Pancreas (tissue), 10 donors: ENCODE measurements around the gene RAB3D. TPM values are rescaled to one million over a fixed set of nuclear protein-coding genes. Genes with fewer than 3 reads are reported as not detected.
"Not testable (repeated sequence)": the region's sequence is repeated elsewhere in the genome, so short reads cannot be mapped to it uniquely, and the experiment has no call there.

Source experiments
- ATAC-seq, 4 donors: fragments of 200-7000 bp; cut with Tn5 transposase; one replicate each; pipeline versions ENCODE4 v1.8.0 to v1.9.1; 2020; ENCODE audit warnings: mild to moderate bottlenecking in 4 of 4, moderate library complexity in 4 of 4
- DNase-seq, 6 donors: peaks; one replicate each; pipeline ENCODE4 v3.0.0-alpha.2; 2020
- FAIRE-seq: peaks from 2 replicates; lab custom pipeline; 2012; peaks lifted over from hg19 to GRCh38; lab: Jason Lieb, UNC
- H3K27ac ChIP-seq, 4 donors: fragments of 200-600 bp; sonication (generic); 1 replicate in 3 of 4; 2 replicates in 1 of 4; pipeline versions ENCODE4 v1.5.0 to v1.8.0; 2020
- H3K27me3 ChIP-seq, 4 donors: fragments of 200-600 bp; one replicate each; pipeline ENCODE4 v1.8.0; 2021
- H3K36me3 ChIP-seq, 3 donors: fragments of 200-600 bp; sonication (generic) in 1 of 3; one replicate each; pipeline versions ENCODE4 v1.5.0 to v1.8.0; 2020 to 2021
- H3K4me1 ChIP-seq, 3 donors: fragments of 200-600 bp; one replicate each; pipeline ENCODE4 v1.8.0; 2021
- H3K4me3 ChIP-seq, 4 donors: fragments of 200-600 bp; sonication (generic) in 2 of 4; one replicate each; pipeline versions ENCODE4 v1.5.0 to v1.8.0; 2020 to 2021
- H3K9me3 ChIP-seq, 4 donors: fragments of 200-600 bp; one replicate each; pipeline ENCODE4 v1.8.0; 2021
- WGBS, 2 donors: extraction: QIAGEN DNeasy Blood & Tissue Kit; methylation state at CpG; one replicate each; pipeline ENCODE4 v1.1.7; 2013; 5-methylcytosine and 5-hydroxymethylcytosine counted together
- intact Hi-C, 3 donors: fragments of 100-400 bp; cut with DNase I; formaldehyde crosslinking; loops; one replicate each; pipeline versions ENCODE4 v1.11.1 to v1.14.2; 2022
- polyA plus RNA-seq, 2 donors: library from polyadenylated mRNA; stranded (reverse); fragments of 200-250 nt; gene quantifications; one replicate each; pipeline ENCODE4 v1.2.3, GENCODE V29; 2013
- total RNA-seq, 6 donors: library from RNA; stranded (reverse); fragmentation: NEBNext Ultra II Directional in 4 of 6; extraction: Animal tissue kit (Norgen Biotek cat#: 25700) in 4 of 6; gene quantifications; one replicate each; pipeline versions ENCODE4 v1.2.1 to v1.2.4, GENCODE V29; 2021 to 2023
- TF ChIP-seq, protein P1 (sequence below), 4 donors: fragments of 200-600 bp; sonication (generic) in 3 of 4; IDR thresholded peaks; one replicate each; pipeline versions ENCODE4 v1.5.0 to v1.8.0; 2021; ENCODE audit warnings: antibody characterized with exemption in 4 of 4
- donor health status: healthy with polysubstance abuse.
- donor health status: DM: no; HTN: no; CAD: no; lungs with moderate emphysema.
- donor health status: DM: no; HTN: no; CAD: no.
- donor health status: control.
- donor health status: control.
- donor health status: Bipolar disorder and iron deficiency.
- donor health status: DM: yes; HTN: yes; CAD: no.
- donor health status: DM: no; HTN: no; CAD: no.
- donor health status: DM: no; HTN: no; CAD: no.
- donor health status: DM: yes; HTN: yes; CAD: no.

Gene RAB3D
- total and polyA plus RNA-seq, 8 donors: 11.0 to 134 (median 92.3) TPM

DNA sequence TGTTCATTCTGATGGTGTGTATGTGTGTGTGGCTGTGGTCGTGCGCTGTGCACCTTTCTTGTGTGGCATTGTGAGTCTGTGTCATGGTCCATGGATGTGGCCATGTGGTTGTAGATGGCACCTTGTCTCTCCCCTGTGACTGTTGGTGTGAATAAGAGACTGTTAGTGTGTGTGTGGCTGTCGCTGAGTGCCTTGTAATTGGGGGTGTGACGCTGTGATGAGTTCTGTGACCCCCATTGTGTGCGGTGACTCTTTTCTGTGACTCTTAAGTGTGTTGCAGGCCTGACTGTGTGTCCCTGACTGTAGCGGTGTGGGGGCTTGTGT is 16.6 kb upstream of the RAB3D start:
- intact Hi-C loops: no loop called here
- TF ChIP-seq, protein P1, sequence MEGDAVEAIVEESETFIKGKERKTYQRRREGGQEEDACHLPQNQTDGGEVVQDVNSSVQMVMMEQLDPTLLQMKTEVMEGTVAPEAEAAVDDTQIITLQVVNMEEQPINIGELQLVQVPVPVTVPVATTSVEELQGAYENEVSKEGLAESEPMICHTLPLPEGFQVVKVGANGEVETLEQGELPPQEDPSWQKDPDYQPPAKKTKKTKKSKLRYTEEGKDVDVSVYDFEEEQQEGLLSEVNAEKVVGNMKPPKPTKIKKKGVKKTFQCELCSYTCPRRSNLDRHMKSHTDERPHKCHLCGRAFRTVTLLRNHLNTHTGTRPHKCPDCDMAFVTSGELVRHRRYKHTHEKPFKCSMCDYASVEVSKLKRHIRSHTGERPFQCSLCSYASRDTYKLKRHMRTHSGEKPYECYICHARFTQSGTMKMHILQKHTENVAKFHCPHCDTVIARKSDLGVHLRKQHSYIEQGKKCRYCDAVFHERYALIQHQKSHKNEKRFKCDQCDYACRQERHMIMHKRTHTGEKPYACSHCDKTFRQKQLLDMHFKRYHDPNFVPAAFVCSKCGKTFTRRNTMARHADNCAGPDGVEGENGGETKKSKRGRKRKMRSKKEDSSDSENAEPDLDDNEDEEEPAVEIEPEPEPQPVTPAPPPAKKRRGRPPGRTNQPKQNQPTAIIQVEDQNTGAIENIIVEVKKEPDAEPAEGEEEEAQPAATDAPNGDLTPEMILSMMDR (IDR thresholded peaks at IDR 0.05): no peak
- Histone ChIP-seq H3K27me3 (no peaks in the 10 kb centered on the region), H3K4me1 (peaks cover 0 to 4% (median 0%) of the 10 kb centered on the region in 3 donors), H3K9me3 (no peaks in the 10 kb centered on the region), H3K36me3 (no peaks in the 10 kb centered on the region), H3K27ac (no peak overlapping the region), H3K4me3 (peak overlapping the region in 3 of 4 donors; percentile 15 to 64 (median 42))
- 85 to 86% methylated on average over 6 of the region's 6 CpGs for WGBS, 2 donors
- DNase-seq: no peak
- FAIRE-seq: no peak
- peak in 1 of 4 donors; percentile 3 for ATAC-seq

GRCh38 chr19:11355160-11356073 is 16.0 kb upstream of the RAB3D start, which contains the start of gene PLPPR2:
PLPPR2 (plus strand) TSS chr19:11355432; CDS start chr19:11357674, 2,242 bp downstream.
- DNase-seq (peak; percentile 88 to 98 (median 95)), ATAC-seq (peak; percentile 97 to 98 (median 98)), FAIRE-seq (no peak)
- peak within 1 kb of the TSS; percentile 15 to 64 (median 38) for H3K4me3 ChIP-seq
- no peaks in the 10 kb centered on the region for H3K9me3 ChIP-seq
- H3K27ac ChIP-seq: no peak within 1 kb of the TSS
- H3K36me3 ChIP-seq: no peaks in the 10 kb centered on the region
- intact Hi-C loops: no loop called here
- WGBS, 2 donors: 3 to 4% methylated on average over 46 to 60 of the region's 62 CpGs
- TF ChIP-seq, protein P1 (IDR thresholded peaks at IDR 0.05): no peak
- H3K4me1 ChIP-seq: peaks cover 0 to 4% (median 0%) of the 10 kb centered on the region in 3 donors
- H3K27me3 ChIP-seq: no peaks in the 10 kb centered on the region

DNA sequence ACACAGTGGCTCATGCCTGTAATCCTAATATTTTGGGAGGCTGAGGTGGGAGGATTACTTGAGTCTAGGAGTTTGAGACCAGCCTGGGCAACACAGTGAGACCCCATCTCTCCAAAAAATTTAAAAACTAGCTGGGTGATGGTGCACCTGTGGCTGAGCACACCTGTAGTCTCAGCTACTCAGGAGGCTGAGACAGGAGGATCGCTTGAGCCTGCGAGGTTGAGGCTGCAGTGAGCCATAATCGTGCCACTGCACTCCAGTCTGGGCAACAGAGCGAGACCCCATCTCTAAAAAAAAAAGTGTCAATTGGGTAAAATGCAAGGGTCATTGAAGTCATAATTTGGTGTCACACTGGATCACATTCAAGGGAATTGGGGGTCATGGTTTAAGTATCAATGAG is 14.6 kb upstream of the RAB3D start:
- not testable (repeated sequence) for H3K36me3 ChIP-seq, H3K4me1 ChIP-seq, ATAC-seq

DNA sequence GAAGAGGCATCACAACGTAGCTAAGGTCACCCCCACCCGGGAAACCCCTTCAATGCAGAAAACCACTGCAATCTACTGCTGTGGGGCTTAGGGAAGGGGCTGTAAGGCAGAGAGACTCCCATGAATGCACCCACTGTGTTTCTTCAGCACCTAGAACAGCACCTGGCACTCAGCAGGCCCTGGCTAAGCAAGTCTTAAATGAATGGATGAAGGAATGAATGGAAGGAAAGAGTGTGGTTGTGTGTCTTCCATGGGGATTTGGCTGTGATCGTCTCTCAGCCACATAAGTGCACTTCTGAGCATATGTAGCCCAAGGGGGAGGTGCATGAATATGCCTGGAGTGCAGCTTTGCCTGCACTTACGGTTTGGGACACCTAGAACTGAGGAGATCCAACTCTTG is 9.7 kb upstream of the RAB3D start:
- 91 to 95% methylated on average over 4 of the region's 4 CpGs for WGBS, 2 donors
- FAIRE-seq: no peak
- H3K27me3 ChIP-seq: no peaks in the 10 kb centered on the region

More for the DNA sequence above, 14.6 kb upstream of the RAB3D start:
- intact Hi-C loops, FAIRE-seq, H3K9me3 ChIP-seq, H3K27me3 ChIP-seq, H3K4me3 ChIP-seq, H3K27ac ChIP-seq, DNase-seq: not testable (repeated sequence)
- WGBS, 2 donors: 96% methylated on average over 4 of the region's 4 CpGs

DNA sequence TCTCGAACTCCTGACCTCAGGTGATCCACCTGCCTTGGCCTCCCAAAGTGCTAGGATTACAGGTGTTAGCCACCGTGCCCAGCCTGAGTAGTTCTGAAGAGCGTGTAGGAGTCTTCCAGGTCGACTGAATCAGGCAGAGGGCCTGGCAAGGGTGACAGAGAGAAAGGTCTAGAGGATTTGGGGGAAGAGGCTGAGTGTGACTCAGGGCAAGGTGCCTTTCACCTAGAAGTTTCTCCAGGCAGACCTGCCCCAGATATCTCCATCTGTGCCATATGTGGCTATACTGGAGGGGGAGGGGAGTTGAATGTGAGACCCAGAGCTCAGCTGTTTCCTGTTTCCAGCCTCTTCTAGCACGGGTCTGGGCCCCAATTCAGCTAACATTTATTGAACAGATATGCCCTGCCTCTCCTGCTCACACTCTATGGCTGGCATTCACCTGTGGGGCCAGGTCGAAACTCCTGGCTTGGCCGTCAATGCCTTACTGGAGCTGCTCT is 8.1 kb upstream of the RAB3D start:
- FAIRE-seq (no peak), ATAC-seq (no peak), DNase-seq (no peak)
- intact Hi-C loops: no loop called here
- no peaks in the 10 kb centered on the region for H3K36me3 ChIP-seq
- no peak overlapping the region for H3K4me3 ChIP-seq
- TF ChIP-seq, protein P1 (IDR thresholded peaks at IDR 0.05): no peak
- peaks cover 0 to 20% (median 9%) of the 10 kb centered on the region in 3 donors for H3K4me1 ChIP-seq
- peak overlapping the region in 1 of 4 donors; percentile 85 for H3K27ac ChIP-seq
- no peaks in the 10 kb centered on the region for H3K9me3 ChIP-seq
- 77 to 79% methylated on average over 7 of the region's 7 CpGs for WGBS, 2 donors
- no peaks in the 10 kb centered on the region for H3K27me3 ChIP-seq

More for the DNA sequence above, 9.7 kb upstream of the RAB3D start:
- Histone ChIP-seq H3K9me3 (no peaks in the 10 kb centered on the region), H3K27ac (no peak overlapping the region), H3K4me3 (no peak overlapping the region), H3K36me3 (no peaks in the 10 kb centered on the region), H3K4me1 (peaks cover 0 to 12% (median under 1%) of the 10 kb centered on the region in 3 donors)
- DNase-seq (no peak), ATAC-seq (no peak)
- TF ChIP-seq, protein P1 (IDR thresholded peaks at IDR 0.05): no peak
- intact Hi-C loops: no loop called here
